Activated T-helper 17 cell treated with anti-CD3 and anti-CD28 coated beads, Interleukin-2, amount 50 U/mL, for 72 hours (primary cell): ENCODE measurements around the gene MRPS18C. TPM values are rescaled to one million over a fixed set of nuclear protein-coding genes. Genes with fewer than 3 reads are reported as not detected.

Source experiments
- total RNA-seq, 2 donors: library from RNA; stranded (reverse); gene quantifications; one replicate each; pipeline ENCODE4 v1.2.3, GENCODE V29; 2022

The MRPS18C gene
- total RNA-seq, 2 donors from 2014 or later, result 53.1 to 70.8 TPM

Other genes with a start within 250 kb of the MRPS18C start
- gene COQ2, start 171.3 kb upstream of the MRPS18C start, total RNA-seq, result 10 to 100 TPM in 1 of 2 donors, 1 to 10 TPM in 1; 7.5 to 12.7 TPM
- gene HPSE, start 121.2 kb upstream of the MRPS18C start, total RNA-seq, result 10 to 100 TPM; 12.3 to 13.7 TPM
- 10 to 100 TPM; 11.4 to 15.1 TPM for gene HELQ, start 235 bp upstream of the MRPS18C start, total RNA-seq
- 10 to 100 TPM; 12.4 to 16.1 TPM for gene ABRAXAS1, start 29.0 kb downstream of the MRPS18C start, total RNA-seq
- gene GPAT3, start 80.0 kb downstream of the MRPS18C start, total RNA-seq, result 1 to 10 TPM; 5.6 to 8.8 TPM